SH-SY5Y (cell line): ENCODE measurements around the gene NR6A1.

Experiments used
- GATA2 ChIP-seq: IDR thresholded peaks from 2 replicates; pipeline ENCODE4 v1.6.1; 2011; ENCODE audit warnings: mild to moderate bottlenecking, low read depth, low read length
- GATA3 ChIP-seq: IDR thresholded peaks from 2 replicates; pipeline ENCODE4 v1.6.1; 2011; ENCODE audit warnings: low read depth, mild to moderate bottlenecking, low read length, moderate library complexity

DNA sequence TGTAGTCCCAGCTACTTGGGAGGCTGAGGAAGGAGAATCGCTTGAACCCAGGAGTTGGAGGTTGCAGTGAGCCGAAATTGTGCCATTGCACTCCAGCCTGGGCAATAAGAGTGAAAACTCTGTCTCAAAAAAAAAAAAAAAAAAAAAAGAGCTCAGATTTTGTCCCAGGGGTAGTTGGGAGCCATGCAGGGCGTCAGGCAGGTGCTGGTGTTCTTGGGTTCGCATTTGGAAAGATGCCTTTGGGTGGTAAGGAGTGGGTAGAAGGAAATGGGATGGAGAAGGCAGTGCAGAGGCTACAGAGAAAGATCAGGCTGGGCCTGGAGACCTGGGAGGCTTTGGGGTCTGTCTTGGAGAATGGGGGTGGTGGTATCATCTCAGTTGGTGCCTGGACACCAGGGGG, 297.0 kb downstream of the NR6A1 start:
- no peak for TF ChIP-seq GATA3
- TF ChIP-seq GATA2, result no peak
